Effector memory CD4-positive, alpha-beta T cell (primary cell): Measurements from ENCODE around the gene ANKRD34A.

Experiments used
- DNase-seq, 3 donors: peaks; one replicate each; pipeline ENCODE4 v3.0.0-alpha.2; 2020
- H3K27ac ChIP-seq: 2 replicates; pipeline ENCODE4 v1.7.0; 2013; ENCODE audit warnings: mild to moderate bottlenecking, low read length, moderate library complexity; ENCODE audit not compliant: insufficient read depth, poor library complexity, severe bottlenecking
- H3K27me3 ChIP-seq: replicated peaks from 2 replicates; pipeline ENCODE4 v1.7.0; 2013; ENCODE audit warnings: mild to moderate bottlenecking, low read length; ENCODE audit not compliant: insufficient read depth, control insufficient read depth, poor library complexity, severe bottlenecking
- H3K36me3 ChIP-seq: 2 replicates; pipeline ENCODE4 v1.7.0; 2013; ENCODE audit warnings: mild to moderate bottlenecking, low read length, moderate library complexity; ENCODE audit not compliant: control insufficient read depth, insufficient read depth
- H3K4me1 ChIP-seq: 2 replicates; pipeline ENCODE4 v1.7.0; 2013; ENCODE audit warnings: low read length, mild to moderate bottlenecking; ENCODE audit not compliant: control insufficient read depth, insufficient read depth, poor library complexity, severe bottlenecking
- H3K4me3 ChIP-seq: 2 replicates; pipeline ENCODE4 v1.7.0; 2013; ENCODE audit warnings: low read length, low read depth, mild to moderate bottlenecking; ENCODE audit not compliant: insufficient read depth, poor library complexity, severe bottlenecking
- H3K9me3 ChIP-seq: 2 replicates; pipeline ENCODE4 v1.7.0; 2013; ENCODE audit warnings: mild to moderate bottlenecking, low read length, moderate library complexity; ENCODE audit not compliant: control insufficient read depth

ANKRD34A gene

DNA sequence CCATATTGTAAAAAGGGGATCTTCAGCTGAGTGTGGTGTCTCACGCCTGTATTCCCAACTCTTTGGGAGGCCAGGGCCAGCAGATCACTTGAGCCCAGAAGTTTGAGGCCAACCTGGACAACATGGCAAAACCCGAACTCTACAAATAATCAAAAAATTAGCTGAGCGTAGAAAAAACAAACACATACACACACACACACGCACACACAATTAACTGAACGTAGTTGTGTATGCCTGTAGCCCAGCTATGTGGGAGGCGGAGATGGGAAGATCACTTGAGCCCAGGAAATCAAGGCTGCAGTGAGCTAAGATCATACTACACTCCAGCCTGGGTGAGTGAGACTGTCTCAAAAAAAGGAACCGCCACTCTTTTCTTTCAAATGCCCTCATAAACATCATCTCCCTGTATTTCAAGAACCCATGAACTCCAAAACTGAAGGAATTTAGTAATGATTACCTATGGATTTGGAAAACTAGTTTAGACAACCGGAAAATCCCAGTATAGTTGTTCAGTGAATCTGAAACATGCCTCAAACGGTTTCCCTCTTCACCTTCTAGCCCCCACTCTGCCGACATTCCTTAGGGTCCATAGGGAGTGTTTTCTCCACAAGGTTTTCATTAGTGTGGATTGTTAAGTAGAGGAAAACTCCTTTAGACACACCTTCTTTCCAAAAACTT lies 27.5 kb upstream of the ANKRD34A start:
- no peaks in the 10 kb centered on the region for H3K9me3 ChIP-seq
- no peak overlapping the region for H3K27ac ChIP-seq
- no peak overlapping the region for H3K4me3 ChIP-seq
- DNase-seq: no peak
- peaks cover 35% of the 10 kb centered on the region for H3K36me3 ChIP-seq
- H3K4me1 ChIP-seq: peaks cover 10% of the 10 kb centered on the region
- H3K27me3 ChIP-seq: no peaks in the 10 kb centered on the region

DNA sequence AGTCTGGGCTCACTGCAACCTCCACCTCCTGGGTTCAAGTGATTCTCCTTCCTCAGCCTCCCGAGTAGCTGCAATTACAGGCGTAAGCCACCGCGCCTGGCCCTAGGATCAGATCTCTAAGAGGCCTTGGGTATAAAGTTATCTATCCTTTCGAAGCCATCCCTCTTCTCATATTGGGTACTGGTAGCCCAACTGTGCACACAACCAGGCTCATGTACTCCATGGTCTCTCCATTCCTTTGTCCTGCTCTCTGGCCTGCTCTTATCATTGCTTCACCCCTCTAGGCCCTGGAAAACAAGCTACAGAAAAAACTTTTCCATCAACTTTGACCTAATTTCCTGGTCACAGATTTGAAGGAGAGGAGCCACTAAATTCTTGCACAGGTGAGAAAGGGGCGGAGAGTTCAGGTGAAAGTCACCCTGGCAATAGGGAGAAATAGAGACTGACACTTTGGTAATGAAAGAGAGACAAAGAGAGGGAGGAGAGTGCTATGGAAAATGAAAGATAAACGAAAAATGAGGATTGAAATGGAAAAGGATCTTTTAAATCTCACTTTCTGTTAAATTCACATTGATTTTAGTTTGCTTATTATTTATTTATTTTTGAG lies 26.0 kb upstream of the ANKRD34A start:
- Histone ChIP-seq H3K36me3 (peaks cover 27% of the 10 kb centered on the region), H3K4me1 (peaks cover 19% of the 10 kb centered on the region), H3K4me3 (no peak overlapping the region), H3K27me3 (no peaks in the 10 kb centered on the region), H3K27ac (no peak overlapping the region), H3K9me3 (no peaks in the 10 kb centered on the region)
- no peak for DNase-seq

DNA sequence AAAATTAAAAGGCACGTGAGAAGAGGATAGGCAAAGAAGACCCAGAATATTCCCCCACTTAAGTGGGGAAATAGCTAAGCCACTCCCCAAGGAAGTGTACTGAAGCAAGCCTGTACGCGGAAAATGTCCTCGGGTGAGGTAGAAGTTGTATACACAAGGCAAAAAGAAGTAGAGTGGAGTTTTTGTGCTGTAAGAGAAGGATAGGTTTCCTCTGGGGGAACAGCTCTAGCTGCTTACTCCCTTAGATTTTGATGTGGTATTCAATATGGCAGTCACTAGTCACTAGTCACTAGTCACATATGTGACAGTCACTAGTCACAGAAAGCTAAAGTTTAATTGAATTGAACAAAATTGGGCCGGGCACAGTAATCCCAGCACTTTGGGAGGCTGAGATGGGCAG lies 24.4 kb upstream of the ANKRD34A start:
- Histone ChIP-seq H3K4me1 (peaks cover 35% of the 10 kb centered on the region), H3K9me3 (no peaks in the 10 kb centered on the region), H3K36me3 (peaks cover 11% of the 10 kb centered on the region), H3K27me3 (no peaks in the 10 kb centered on the region), H3K27ac (no peak overlapping the region), H3K4me3 (no peak overlapping the region)
- no peak for DNase-seq

DNA sequence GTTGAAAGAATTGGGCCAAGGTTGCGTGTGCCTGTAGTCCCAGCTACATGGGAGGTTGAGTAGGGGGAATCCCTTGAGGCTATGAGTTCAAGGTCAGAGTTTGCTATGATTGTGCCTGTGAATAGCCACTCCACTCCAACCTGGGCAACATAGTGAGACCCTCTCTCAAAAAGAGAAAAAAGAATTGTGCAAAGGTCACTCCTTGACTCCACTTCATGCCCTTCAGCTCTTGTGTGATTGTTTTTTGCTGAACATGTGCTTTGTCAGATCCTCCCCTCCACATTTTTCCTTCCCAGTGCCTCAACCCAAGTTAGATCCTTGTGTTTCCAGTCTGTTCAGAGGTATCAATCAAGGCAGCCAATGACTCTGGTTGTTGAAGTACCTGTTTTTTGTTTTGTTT lies 23.6 kb upstream of the ANKRD34A start:
- DNase-seq: no peak
- Histone ChIP-seq H3K9me3 (no peaks in the 10 kb centered on the region), H3K36me3 (peaks cover 2% of the 10 kb centered on the region), H3K27ac (no peak overlapping the region), H3K4me3 (no peak overlapping the region), H3K4me1 (peaks cover 34% of the 10 kb centered on the region), H3K27me3 (no peaks in the 10 kb centered on the region)

DNA sequence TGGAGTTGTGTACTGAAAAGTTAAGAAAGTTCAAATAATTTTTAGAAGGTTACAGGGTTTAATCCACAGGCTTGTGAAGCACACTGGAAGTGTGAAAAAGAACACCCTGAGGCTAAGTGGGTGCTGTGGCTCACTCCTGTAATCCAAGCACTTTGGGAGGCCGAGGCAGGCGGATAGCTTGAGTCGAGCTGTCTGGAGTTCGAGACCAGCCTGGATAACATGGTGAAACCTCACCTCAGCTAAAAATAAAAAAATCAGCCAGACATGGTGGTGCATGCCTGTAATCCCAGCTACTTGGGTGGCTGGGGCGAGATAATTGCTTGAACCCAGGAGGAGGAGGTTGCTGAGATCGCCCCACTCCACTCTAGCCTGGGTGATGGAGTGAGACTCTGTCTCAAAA lies 22.2 kb upstream of the ANKRD34A start:
- Histone ChIP-seq H3K27ac (no peak overlapping the region), H3K36me3 (no peaks in the 10 kb centered on the region), H3K27me3 (no peaks in the 10 kb centered on the region), H3K9me3 (no peaks in the 10 kb centered on the region), H3K4me3 (no peak overlapping the region), H3K4me1 (peaks cover 47% of the 10 kb centered on the region)
- DNase-seq: no peak

DNA sequence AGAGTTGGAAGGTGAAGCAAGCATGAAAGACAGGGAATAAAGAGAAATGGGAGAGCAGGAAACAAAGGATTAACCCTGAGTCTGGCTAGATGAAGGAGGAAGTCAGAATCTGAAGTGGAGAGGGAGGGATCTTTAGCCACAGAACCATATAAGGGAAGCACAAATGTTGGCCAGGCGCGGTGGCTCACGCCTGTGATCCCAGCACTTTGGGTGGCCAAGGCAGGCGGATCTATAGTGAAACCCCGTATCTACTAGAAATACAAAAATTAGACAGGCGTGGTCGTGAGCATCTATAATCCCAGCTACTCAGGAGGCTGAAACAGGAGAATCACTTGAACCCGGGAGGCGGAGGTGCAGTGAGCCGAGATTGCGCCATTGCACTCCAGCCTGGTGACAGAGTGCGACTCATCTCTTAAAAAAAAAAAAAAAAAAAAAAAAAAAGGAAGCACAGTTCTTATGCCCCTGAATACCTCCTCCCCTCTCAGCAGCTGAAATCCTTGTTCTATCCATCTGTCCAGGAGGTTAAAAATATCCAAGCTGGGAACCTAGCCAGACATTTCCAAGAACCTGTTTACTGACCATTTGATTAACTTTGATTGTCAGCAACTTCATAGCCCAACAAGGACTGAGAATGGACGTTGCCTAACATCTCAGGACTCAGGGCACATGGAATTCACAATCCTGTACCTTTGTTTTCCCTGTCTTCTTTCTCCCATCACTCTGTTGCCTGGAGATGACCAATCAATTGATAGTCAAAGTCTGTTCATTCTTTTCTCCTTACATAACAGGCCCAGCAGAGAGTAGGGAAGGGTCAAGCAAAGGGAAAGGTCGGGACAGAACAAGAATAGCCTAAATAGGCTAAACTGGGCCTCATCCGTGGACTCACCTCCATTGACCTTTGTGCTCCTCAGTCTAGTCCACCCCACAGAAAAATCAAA lies 21.4 kb upstream of the ANKRD34A start:
- H3K4me1 ChIP-seq: peaks cover 54% of the 10 kb centered on the region
- peak overlapping the region; percentile 16 for H3K4me3 ChIP-seq
- peak overlapping the region; percentile 45 for H3K27ac ChIP-seq
- no peaks in the 10 kb centered on the region for H3K27me3 ChIP-seq
- H3K36me3 ChIP-seq: no peaks in the 10 kb centered on the region
- DNase-seq: no peak
- H3K9me3 ChIP-seq: no peaks in the 10 kb centered on the region

DNA sequence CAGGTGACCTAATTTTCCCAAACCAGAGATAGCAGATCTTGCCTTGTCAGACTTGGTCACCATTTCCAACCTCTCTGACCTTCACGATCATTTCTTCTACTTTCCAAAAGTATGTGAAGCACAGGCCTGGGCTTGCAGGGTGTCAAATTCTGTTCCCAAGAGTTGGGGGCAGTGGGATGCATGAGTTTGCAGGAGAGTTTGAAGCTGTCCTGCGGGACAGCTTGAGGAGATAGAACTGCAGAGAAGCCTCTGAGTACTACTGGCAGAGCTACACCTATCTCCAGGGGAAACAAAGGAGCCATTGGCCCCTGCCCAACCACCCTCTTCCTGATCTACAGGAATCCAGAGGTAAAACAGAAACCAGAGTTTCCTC lies 20.7 kb upstream of the ANKRD34A start:
- Histone ChIP-seq H3K27ac (peak overlapping the region; percentile 45), H3K27me3 (no peaks in the 10 kb centered on the region), H3K36me3 (no peaks in the 10 kb centered on the region), H3K9me3 (no peaks in the 10 kb centered on the region), H3K4me3 (peak overlapping the region; percentile 16), H3K4me1 (peaks cover 61% of the 10 kb centered on the region)
- no peak for DNase-seq

DNA sequence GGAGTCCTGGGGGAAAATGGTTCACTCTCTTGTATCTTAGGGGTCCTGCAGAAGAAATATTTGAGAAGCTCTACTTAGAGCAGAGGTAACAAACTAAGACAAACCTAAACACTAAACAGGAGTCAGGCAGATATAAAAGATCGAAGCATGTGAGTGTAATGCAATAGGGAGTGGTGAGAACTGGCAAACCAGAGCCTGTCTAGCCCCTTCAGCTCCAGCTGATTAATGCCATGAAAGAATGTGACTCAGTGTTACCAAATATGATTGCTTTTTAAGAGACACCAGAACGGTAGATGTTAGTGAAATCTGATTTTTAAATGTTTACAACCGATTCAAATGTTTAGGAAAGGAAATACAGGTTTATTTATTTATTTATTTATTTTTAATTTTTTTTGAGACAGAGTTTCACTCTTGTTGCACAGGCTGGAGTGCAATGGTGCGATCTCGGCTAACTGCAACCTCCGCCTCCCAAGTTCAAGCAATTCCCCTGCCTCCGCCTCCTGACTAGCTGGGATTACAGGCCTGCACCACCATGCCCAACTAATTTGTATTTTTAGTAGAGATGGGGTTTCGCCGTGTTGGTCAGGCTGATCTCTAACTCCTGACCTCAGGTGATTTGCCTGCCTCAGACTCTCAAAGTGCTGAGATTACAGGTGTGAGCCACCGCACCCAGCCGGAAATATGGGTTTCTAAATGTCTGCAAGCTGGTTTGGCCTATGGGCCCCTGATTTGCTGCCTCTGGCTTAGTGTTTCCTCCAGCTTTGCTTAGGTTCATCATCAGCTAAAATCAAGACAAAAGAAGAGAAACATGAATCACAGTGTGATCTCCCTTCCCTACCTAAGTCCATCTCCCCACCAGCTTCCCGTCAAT lies 19.8 kb upstream of the ANKRD34A start:
- Histone ChIP-seq H3K4me3 (no peak overlapping the region), H3K9me3 (no peaks in the 10 kb centered on the region), H3K27me3 (no peaks in the 10 kb centered on the region), H3K4me1 (peaks cover 68% of the 10 kb centered on the region), H3K36me3 (no peaks in the 10 kb centered on the region), H3K27ac (peak overlapping the region; percentile 45)
- DNase-seq: peak; percentile 34 to 48 (median 40)

DNA sequence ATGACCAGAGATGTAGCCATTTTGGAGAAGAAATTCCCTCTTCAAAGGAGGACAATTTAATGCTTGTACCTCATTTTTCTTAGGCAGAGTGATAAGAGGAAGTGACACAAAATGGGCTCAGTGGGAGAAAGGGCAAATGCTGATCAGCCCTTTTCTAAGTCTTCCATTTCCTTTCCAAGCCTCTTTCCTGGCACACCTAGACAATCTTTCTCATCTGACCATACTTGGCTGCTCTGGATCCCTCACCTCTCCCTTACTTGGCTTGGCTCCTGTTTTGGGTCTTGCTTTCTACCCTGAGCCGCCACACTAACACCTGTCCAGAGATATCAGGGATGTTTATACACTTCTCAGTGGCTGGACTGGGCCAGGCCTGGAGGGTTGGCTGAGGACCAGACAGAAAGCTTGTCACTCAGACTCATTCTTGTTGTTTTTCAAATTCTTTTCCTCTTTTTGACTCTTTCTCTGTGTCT lies 18.9 kb upstream of the ANKRD34A start:
- H3K4me3 ChIP-seq: no peak overlapping the region
- H3K4me1 ChIP-seq: peaks cover 77% of the 10 kb centered on the region
- peak overlapping the region; percentile 46 for H3K27ac ChIP-seq
- no peaks in the 10 kb centered on the region for H3K9me3 ChIP-seq
- DNase-seq: no peak
- H3K27me3 ChIP-seq: no peaks in the 10 kb centered on the region
- H3K36me3 ChIP-seq: no peaks in the 10 kb centered on the region
